Amniotic stem cell (primary cell): ENCODE measurements around the gene CFAP57.

Experiments used
- DNase-seq: peaks from one replicate; lab custom pipeline; 2025; lab: John Stamatoyannopoulos, UW

CFAP57 gene

DNA sequence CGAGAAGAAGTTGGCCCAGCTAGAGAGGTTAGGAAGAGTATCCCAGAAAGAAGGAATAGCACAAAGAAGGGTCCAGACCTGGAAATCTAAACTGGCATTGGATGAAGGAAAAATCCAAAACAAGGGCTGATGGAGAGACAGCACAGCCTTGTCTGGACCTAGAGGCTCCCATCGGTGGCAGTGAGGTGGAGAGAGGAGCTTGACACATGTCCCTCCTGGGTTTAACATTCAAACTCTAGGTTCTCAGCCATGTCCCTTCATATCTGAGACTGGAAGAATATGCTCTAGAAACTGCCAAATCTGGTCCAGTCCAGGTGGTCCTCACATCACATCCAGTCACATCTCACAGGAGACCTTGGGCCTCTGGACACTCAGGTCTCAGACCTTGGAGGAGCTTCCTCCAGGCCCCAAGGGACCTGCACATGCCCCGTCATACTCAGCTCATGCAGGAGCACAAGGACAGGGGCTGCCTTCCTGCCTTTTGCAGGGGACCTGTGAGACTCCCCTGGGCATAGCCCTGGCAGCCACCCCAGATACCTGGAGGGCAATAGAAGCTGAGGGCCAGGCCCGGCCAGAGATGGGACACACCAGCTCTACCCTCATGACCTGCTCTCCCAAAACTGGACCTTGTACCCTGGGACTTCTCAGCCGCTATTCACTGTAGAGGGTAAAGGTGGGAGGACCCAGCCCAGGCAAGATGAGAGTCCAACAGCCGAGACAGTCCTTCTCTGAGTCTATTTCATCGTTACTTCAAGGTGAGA, 105.2 kb downstream of the CFAP57 start:
- DNase-seq = no peak

DNA sequence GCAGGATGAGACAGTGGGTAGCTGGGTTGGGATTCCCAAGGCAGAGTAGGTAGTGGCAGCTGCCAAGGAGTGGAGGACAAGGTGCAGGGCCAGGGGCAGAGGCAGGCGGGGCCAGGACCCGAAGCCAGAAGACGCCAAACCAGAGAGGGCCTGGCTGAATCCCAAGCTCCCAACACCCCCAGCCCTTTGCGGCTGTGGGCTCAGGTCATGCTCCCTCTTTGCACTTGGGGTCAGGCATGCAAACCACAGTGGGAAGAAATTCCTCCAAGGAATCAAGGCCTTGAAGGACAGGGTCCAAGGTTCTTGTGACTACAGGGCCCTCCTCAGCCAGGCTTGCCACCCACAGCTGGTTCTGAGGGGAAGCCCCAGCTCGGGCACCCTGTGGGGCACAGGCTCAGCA, 107.0 kb downstream of the CFAP57 start:
- DNase-seq = no peak

DNA sequence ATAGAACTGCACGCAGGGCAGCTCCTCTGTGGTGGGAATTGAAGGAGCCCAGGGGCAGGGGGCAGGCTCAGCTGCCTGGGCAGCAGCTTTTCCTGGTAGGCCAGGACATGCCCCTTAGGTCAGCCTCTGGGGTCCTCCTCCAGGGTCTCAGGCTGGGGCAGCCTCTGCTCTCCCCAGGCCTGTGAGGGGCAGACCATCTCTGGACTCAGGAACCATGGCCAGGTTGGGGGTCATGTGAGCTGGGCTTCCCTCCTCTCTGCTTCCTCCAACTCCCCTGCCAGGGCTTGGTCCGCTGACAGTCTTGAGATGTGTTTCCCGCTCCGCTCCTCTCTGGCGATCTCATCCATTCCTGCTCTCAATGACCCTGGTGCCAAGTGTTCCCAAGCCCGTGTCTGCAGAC, 107.5 kb downstream of the CFAP57 start:
- DNase-seq = no peak

DNA sequence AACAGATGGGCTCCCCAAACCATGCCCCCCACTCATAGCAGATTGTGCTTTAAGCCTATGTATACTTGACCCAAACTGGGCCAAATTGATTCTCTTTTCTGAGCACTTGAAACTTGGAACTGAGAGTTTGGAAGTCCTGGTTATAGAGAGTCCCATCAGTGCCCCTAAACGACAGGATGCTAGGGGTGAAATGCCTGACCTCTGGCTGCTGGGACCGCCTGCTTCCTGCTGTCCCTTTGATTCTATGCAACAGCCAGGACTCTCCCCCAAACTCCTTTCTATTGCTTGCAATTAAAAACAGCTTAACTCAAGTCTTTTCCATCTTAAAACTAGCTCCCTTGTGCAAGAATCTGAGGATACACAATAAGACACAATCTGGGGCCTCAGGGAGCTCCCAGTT, 108.6 kb downstream of the CFAP57 start:
- no peak for DNase-seq

DNA sequence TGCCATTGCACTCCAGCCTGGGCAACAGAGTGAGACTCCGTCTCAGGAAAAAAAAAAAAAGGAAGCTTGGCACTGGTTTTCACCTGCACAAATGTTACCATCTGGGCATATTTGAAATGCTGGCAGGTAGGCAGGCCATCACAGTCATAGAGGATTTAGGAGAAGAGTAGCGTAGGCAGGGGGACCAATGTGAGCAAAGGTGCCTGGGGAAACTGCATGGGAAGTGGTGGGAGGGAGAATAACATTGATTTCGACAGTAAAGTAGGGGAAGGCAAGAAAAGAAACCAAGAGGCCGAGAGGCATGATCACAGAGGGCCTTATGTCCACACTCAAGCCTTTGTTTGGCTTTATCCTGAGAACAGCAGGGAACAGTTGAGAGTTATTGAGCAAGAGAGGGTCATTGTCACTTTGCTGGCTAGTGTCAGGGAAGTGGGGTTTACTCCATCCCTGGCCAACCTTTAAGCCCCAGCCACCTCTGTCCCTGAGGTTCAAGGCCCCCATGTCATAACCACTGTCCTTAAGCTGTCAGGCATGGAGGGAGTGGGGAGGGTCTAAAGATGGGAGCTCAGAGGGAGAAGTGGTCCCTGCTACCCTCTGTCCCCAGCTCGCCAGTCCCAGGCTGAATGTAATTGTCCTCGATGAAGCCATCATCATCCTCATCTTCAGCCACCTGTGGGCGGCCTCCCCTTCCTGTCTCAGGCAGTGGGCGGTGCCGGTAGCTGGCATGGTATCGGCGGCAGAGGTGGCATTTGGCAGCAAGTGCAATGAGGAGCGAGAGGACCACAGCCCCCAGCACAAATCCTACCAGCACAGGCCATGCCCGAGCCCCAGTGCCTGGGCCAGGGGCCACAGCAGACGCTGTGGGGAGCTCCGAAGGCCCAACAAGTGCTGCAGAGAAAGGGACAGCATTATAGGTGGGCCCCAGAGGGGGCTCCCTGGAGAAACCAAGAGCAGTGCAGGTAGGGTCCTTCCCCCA, 110.4 kb downstream of the CFAP57 start:
- no peak for DNase-seq

DNA sequence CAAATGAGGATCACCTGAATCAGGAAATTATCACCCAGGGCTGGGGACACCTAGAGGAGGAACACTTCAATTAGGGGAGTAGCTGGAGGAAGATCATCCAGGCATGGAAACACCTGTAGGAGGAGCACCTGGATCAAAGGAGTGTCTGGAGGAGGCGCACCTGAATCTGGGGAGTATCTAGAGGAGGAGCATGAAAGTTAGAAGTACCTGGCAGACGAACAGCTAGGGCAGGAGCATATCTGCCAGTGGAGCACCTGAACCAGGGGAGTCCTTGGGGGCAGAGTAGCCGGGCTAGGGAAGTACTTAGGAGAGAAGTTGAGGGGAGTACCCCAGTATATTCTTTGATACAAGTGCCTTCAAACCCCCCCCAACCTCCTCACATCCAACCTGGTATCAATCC, 111.9 kb downstream of the CFAP57 start:
- DNase-seq = no peak

DNA sequence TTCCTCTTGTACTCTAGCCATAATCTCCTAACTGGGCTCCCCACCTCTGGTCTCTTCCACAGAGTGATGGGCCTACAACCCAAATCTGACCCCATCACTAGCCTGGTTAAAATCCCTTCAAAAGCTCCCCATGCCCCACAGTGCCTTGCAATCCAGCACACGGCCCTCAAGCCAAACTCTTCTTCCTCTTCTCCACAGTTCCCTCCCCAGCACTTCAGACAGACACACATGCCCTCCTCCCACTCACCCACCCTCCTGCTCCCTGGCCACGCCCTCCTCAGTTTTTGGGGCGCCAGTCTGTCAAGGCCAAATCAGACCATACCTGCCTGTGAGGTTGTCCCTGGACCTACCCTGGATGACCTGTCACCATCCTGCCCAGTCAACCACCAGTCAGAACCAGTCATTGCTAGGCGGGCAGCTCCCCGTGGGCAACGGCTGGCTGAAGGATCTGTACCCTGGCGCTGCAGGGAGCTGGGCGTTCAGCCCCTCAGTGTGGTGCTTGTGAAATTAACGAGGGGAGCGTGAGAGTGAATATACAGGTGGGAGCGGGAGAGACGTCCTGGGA, 112.5 kb downstream of the CFAP57 start:
- no peak for DNase-seq

DNA sequence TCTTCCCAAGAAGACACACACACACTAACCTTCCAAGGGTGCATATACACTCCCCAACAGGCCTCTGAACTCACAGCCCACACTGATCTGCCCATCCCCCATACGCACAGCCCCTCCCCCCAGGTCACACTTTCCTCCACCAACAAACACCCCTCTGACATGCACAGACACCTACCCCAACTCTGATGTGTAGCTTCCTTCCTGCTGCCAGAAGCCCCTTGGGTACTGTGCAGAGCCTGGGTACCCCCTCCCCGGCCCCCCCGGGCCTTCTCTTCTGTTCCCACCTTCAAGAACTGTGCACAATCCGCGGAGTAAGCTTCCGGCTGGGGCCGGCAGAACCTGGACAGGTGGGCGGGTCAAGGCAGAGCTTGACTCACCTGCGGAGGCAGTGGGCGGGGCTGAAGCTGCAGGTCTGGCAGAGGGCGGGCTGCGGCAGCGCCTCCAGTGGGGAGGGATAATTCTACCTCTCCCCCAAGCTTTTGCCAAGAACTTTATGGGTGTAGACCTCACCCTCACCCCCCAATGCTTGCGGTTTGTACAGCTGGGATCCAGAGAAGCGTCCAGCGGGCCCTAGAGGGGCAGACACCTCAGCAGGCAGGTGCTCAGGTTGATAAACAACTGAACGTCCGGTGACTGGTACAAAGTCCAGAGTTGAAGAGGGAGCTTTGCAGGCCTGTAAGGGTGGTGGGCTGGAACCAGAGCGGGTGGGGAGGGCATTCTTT, 113.3 kb downstream of the CFAP57 start, which contains the start of gene C1orf210:
TSS of gene C1orf210 (minus strand) at position 313 of the 722 bp plus-strand sequence. CDS start 2,311 bp downstream, outside the sequence.
- DNase-seq = no peak

DNA sequence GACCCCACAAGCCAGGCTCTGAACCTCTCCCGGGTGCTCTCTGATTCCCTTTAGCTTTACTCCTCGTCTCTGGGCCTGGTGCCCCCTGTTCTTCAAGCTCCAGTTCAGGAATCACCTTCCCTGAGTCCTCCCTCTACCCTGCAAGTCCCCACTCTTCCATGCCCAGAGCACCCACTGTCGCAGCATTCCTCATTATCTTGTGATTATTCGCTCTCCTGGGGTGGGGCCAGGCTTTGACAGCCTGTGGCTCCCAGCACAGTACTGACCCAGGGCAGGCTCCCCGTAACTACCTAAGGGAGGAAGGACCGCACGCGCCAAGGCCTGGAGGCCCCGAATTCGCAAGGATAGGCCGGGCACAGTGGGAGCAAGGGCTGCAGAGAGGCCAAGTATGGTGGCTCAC, 114.0 kb downstream of the CFAP57 start:
- no peak for DNase-seq

DNA sequence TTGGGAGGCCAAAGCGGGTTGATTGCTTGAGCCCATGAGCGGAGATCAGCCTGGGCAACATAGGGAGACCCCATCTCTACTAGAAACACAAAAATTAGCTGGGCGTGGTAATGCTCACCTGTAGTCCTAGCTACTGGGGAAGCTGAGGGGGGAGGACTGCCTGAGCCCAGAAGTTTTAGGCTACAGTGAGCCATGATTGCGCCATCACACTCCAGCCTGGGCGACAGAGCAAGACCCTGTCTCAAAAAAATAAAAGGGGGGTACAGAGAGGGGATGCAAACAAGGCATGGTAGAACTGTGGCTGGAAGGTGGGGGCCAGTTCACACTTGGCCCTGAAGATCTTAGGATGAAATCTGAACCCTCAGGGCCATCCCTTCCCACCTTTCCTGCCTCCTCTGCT, 114.4 kb downstream of the CFAP57 start:
- DNase-seq = no peak

DNA sequence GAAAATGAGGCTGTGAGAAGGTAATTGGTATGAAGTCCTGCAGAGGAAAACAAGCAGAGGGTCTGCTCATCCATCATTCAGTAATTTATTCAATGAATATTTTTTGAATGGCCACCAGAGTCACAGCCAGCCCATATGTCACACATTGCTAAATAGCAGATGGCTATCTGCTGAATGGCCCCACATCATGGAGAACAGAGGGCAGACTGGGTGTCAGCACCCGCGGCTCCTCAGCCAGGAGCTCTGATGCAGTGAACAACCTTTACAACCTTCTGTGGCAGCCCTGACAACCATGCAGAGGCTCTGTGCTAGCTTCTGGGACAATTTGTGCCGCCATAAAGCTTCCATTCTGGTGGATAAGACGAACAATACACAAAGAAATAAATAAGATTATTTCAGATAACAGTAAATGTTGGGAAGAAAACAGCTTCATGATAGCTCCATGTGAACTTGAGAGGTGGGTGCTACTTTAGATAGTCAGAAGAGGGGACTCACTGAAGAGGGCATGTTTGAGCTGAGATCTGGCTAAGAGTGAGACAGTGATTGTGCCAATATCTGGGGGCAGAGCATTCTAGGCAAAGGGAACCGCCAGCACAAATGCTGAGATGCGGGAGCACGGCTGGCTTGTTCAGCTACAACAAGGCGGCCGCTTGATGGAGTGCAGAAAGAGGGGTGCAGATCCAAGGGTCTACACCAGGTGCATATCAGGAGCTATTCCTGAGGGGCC, 116.1 kb downstream of the CFAP57 start:
- DNase-seq = no peak

DNA sequence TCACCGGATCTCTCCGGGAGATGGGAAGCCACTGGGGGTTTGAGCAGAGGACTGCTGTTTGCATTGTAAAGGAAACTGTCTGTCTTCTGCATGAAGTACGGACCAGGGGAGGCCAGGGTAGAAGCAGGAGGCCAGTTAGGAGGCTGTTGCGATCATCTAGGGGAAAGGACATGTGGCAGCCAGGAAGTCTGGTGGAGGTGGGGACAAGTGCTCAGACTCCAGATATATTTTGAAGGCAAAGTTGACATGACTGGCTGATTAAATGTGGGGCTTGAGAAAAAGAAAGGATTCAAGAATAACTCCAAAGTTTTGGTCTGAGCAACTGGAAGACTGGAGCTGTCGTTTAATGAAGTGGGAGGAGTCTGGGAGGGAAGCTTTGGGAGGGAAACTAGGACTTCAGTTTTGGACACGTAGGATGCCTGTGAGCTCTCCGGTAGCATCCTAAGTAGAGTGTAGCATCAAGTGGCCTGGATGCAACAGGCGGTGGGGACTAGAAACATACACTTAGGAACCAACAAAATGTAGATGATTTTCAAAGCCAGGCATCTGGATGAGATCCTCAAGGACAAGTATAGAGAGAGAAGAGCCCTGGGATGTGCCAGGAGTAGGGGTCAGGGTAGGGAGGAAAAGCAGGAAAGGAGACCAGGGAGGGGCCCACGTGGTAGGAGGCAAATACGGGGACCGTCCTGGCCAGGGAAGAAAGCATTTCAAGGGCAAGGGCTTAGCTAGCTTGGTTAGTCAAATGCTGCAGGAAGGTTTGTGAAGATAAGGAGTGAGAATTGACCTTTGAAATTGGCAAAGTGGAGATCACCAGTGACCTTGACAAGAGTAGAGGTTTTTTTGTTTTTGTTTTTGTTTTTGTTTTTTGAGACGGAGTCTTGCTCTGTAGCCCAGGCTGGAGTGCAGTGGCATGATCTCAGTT, 116.9 kb downstream of the CFAP57 start:
- no peak for DNase-seq

DNA sequence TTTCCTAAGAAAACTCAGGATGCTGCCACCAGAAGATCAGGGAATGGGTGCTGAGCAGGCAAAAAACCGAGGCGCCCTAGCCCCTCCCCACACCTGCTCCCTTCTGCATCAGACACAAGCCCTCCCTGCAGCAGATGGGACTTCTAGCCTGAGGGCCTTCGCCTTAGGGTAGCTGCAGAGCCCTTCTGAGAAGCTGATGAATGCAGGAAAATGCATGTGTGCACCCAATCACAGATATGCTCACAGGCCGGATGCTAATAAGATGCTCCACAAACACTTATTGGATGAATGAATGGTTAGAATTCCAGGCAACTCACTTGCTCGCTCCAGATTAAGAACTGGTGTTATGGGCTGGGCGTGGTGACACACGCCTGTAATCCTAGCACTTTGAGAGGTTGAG, 120.1 kb downstream of the CFAP57 start:
- no peak for DNase-seq

DNA sequence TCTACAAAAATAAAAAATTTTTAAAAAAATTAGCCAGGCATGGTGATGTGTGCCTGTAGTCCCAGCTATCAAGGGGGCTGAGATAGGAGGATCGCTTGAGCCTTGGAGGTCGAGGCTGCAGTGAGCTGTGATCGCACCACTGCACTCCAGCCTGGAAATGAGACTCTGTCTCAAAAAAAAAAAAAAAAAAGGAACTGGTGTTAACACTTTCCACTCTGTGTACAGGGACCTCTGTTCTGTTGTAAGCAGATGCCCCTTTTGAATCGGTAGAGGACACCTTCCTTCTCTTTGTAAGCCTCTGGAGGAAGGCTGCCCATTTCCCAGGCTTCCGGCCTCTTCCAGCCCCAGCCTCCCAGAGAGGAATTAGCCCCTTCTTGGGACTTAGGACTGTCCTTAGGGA, 120.5 kb downstream of the CFAP57 start:
- DNase-seq = no peak

DNA sequence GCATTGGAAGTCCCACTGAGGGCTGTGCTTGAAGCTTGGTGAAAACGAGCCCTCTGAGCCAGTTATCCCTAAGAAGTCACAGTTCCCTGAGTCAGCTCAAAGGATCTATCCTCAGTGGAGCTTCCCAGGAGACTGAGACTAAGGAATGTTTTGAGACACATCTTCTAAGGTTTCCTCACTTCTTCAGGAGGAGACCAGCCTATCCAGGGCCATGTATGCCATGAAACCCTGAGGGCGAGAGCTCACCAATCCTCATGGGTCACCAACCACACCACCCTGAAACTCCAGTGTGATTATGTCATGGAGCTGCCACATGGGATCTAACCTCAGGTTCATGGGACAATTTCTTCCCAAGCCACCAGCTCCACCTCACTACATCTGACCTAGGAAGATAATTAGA, 121.0 kb downstream of the CFAP57 start:
- DNase-seq = no peak

DNA sequence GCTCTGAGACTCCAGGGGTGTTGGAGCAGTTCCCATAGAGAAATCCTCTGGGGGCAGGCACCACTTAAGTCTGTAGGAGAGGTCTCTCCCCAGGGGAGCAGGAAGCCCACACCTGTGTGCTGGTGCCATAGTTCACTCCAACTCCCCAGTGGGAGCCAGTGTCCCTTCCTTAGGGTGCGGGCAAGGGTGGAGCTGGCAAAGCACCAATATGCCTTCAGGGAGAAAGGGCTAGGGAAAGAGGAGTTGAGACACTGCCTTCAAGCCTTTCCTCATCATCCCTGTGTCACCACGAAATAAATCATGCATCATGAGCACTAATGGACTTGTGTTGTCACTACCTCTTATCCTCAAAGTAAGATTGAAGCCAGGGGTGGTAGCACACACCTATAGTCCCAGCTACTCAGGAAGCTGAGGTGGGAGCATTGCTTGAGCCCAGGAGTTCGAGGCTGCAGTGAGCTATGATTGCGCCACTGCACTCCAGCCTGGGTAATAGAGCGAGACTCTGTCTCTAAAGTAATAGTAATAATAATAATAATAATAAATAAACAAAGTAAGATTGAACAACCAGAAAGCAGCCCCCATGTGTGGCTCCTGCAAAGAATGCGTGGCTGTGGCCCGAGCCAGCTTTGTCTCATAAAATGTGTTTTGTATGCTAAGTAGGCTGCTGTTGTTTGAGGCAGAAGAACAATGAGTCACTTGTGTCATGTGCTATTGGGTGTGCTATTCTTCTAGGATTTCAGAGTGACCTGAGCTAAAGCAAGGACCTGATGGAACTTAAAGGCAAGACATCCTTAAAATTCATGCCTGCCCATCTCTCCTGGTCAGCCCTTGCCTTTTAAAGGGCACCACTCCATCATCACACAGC, 122.0 kb downstream of the CFAP57 start:
- DNase-seq = no peak

DNA sequence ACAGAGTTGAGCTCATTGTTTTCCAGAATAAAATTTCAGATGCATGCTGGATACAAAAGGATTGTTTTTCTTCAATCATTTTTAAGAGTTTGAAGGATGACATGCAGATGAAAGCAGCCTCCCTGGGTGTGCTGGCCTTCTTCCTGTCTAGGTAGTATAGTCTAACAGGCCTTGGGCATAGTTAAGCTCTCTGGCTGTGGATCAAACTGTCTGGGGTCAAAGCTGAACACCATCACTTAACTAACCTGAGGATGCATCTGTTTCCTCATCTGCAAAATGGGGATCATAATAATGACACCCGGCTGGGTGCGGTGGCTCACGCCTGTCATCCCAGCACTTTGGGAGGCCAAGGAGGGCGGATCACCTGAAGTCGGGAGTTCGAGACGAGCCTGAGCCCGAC, 122.6 kb downstream of the CFAP57 start:
- no peak for DNase-seq

DNA sequence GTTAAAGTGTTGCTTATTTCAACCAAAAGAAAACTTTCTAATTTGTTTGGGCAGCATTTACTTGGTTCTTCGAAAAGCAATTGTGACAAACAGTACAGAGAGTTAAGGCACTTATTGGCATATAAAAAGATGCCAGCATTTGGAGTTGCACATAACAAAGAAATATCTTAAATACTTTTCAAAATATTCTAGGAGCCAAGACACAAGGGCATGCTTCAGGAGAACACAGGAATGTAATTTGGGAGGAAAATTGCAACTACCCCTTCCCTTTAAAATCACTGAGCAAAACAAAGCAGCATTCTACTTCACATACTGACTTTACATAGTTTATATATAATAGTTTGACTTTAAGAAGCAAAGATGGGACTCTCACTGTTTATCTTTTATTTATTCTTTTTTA, 124.1 kb downstream of the CFAP57 start:
- DNase-seq = no peak

DNA sequence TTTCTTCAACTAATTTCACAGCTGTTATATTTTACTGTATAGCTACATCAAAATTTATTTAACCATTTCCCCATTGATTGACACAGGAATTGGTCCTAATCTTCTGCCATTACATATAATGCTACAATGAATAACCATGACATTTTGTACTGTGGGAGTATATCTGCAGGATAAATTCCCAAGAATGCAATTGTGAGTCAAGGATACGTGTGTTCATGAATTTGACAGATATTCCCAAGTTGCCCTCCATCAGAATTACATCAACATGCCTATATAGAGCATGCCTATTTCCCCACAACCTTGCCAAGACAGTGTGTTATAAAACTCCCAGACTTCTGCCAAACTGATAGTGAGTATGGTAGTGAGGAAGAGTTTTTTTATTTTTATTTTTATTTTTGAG, 125.9 kb downstream of the CFAP57 start:
- no peak for DNase-seq
